Stimulated activated CD4-positive, alpha-beta T cell treated with anti-CD3 and anti-CD28 coated beads, Interleukin-2, amount 100 ng/mL, for 48 hours (primary cell): ENCODE measurements around the gene CWF19L1.
A peak's percentile ranks its signal among the peaks of the same experiment; 100 is the strongest.

Experiments used
- DNase-seq, 2 donors: peaks; one replicate each; pipeline ENCODE4 v3.0.0-alpha.2; 2020

The CWF19L1 gene

DNA sequence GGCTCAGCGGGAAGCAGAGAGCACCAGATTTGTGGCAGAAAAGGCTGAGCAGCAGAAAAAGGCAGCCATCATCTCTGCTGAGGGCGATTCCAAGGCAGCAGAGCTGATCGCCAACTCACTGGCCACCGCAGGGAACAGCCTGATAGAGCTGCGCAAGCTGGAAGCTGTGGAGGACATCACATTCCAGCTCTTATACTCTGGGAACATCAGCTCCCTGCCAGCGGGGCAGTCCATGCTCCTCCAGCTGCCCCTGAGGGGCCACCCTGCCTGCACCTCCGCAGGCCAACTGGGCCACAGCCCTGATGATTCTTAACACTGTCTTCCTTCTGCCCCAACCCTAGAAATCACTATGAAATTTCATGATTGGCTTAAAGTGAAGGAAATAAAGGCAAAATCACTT is 18.6 kb downstream of the CWF19L1 start:
- DNase-seq = no peak

DNA sequence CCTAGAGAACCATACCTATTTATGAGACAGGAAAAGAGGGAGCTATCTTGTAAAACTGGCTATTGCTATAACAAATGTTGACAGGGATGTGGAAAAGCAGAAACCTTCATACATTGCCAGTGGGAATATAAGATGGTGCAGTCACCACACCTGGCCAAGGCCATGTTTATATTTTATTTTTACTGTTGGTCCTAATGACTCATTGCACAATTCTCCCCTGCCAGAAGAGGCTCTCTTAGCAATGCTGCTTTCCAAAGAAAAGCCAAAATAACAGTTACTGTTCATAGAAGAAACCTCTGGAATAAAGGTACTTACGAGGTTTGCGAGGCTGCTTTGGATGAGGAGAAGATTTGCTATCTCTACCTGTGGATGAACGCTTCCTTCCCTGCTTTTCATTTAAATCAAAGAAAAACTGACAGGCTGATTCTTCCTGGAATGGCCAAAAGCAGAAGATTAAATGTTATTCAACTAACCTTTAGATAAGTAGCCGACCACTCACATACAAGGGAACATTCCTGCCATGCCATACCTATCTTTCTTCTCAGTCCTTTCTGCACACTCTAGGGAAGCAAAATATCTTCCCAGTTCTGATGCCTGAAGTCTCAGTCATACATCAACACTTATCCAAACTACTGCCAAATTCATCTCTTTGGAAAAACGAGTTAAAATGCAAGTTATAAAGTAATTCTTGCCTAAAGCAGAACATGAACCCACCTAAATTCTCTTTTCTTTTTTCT is 21.8 kb downstream of the CWF19L1 start:
- DNase-seq = no peak

DNA sequence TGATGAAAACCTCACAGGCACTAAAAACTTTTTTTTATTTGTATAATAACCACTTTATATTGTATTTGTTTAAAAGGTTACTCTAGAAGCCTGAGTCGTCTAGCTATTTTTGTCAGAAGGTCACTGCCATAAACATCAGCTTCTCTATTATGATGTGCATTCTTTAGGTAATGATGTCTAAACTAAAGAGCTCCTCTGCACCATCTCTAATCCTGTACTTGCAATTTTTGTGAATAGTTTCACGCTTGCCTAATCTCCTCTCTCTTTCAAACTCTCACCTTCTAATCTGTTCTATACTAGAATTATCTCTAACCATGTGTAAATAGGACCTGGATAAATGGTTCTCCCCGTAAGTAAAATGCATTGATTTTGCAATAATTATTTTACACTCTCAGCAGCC is 27.6 kb downstream of the CWF19L1 start:
- no peak for DNase-seq

DNA sequence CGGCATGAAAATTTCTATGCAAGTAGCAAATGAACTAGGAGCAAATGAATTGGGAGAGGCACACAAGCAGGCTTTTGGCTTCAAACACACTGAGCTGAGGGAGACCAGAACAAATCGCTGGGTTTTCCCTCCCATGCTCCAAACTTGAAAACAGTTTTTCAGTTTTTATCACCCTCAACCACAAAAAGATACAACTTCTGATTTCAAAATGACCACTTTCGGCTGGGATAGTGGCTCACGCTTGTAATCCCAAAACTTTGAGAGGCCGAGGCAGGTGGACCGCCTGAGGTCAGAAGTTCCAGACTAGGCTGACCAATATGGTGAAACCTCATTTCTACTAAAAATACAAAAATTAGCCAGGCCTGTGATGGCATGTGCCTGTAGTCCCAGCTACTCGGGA is 29.0 kb downstream of the CWF19L1 start:
- no peak for DNase-seq

DNA sequence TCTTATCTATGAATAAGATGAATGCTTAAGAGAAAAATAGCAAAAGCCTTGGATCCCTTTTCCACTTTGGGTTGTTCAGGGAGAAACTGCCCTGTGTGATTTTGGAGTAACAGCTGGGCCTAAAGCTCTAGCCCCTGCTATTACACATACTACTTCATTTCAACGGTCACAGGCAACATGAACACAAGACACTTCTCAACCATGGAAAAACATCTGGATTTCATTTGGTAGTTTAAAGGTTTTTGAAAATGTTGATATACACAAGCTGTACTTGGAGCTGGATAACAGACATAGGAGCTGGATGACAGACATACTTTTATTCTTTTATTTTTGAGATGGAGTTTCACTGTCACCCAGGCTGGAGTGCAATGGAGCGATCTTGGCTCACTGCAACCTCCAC is 35.3 kb downstream of the CWF19L1 start:
- DNase-seq = no peak

DNA sequence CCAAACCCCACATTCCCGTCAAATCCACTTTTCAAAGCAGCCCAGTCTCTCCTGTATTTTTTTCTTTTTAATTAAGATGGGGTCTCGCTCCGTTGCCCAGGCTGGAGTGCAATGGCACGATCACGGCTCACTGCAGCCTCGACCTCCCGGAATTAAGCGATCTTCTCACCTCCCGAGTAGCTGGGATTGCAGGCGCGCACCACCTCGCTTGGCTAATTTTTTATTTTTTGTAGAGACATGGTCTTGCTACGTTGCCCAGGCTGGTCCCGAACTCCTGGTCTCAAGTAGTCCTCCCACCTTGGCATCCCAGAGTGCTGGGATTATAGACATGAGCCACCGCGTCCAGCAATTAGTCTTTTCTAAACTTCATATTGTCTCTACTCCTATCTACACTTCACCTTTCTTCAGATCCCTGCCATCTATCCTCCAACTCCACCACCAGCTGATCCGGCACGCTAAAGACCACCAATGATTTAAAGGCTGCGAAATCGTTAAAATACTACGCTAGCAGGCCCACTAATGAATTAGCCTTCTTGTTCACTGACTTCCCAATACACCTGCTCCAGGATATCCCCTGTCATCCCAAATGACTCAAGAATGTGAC is 37.5 kb downstream of the CWF19L1 start:
- DNase-seq = no peak

DNA sequence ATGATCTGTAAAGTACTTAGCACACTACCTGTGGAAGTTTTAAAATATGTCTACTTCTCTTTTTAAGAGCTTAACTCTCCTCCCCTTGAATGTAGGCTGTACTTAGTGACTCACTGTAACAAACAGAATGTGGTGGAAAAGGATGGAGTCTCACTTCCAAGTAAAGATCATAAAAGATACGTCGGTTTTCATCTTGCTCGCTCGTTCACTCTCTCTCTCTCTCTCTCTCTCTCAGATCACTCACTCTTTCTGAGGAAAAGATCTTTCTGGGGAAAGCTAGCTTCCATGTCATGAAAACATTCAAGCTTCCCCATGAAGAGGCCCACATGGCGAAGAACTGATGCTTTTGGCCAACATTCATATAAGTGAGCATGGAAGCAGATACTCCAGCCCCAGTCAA is 43.6 kb downstream of the CWF19L1 start:
- no peak for DNase-seq

DNA sequence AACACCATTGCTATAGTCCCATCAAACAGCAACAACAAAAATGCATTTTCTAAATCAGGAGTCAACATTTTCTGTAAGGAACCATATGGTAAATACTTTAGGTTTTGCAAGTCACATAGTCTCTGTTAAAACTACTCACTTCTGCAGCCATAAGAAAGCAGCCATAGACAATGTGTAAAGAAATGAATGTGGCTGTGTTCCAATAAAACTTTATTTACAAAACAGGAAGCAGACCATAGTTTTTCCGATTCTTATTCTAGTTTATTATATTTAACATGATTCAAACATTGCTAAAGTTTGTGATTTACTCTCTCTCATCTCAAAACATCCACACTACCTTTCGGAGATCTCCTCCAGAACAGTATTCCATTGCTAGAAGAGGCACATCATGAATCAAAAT is 44.9 kb downstream of the CWF19L1 start:
- DNase-seq = no peak

DNA sequence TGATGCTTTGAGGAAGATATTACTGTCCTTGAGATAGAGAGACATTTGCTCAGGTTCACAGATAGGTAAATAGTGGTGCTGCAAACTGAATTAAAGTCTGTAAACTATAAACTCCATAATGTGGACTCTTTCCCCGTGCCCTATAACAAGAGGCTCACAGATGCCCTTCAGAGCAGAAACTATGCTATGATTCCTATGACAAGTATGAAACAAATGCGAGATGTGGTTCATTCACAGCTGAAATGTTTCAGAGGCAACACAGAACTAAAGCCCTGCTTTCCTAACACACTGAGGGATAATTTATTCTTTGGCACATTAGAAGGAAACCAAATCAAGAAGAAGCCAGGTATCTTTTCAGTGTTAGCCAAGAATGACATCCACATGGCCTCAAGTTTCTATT is 51.4 kb downstream of the CWF19L1 start:
- DNase-seq = no peak

DNA sequence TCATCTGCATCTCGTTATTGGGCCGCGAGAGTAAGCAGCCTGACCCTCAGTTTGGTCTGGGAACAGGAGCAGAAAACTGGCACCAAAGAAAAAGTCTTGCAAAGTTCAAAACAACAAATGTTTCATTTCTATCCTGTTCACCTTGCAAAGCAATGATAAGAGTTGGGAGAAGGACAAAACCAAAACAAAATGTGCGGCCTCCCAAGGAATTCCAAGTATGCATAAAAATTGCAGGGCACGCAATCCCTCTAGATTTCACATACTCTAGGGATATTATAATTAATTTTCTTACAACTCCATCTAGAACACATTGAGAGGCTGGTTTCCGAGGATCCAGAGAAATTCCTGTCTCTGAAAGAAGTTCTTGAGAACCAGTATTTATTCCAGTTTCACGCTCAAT is 58.1 kb downstream of the CWF19L1 start:
- DNase-seq = no peak

DNA sequence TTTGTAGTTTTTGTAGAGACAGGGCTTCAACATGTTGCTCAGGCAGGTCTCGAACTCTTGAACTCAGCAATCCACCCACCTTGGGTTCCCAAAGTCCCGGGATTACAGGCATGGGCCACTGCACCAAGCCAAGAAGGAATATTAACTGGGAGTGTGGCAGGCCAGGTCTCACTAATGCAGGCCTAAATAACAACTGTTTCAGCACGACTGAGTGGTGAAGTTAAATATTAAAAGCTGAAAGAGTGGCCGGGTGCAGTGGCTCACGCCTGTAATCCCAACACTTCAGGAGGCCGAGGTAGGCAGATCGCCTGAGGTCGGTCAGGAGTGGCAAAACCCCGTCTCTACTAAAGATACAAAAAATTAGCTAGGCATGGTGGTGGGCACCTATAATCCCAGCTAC is 59.2 kb downstream of the CWF19L1 start:
- DNase-seq = no peak

DNA sequence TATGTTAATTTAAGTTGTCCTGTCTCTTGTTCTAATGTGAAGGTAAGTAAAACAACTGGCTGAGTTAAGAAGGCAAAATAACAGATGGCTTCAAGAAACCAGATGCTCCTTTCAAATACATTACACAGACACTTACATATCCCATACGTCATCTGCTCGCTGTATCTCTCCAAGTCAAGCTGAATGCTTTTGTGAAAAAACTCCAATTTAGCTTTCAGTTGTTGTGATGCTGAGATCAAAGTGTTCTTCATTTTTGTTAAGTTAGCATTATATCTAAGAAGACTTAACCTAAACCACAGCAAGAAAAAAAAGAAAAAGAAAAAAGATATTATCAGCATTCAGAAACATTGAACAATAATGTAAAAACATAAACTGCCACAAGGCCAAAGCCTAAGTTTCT is 63.1 kb downstream of the CWF19L1 start:
- no peak for DNase-seq

DNA sequence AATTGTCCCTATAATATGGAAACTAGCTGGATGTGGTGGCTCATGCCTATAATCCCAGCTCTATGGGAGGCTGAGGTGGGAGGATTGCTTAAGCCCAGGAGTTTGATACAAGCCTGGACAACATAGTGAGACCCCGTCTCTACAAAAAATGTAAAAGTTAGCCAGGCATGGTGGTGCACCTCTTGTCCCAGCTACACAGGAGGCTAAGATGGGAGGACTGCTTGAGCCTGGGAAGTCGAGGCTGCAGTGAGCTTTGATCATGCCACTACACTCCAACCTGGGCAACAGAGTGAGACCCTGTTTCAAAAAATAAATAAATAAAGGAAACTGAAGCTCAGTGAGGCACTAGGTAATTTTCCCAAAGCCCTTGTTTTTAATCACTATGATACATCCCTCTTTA is 65.9 kb downstream of the CWF19L1 start:
- DNase-seq = no peak

DNA sequence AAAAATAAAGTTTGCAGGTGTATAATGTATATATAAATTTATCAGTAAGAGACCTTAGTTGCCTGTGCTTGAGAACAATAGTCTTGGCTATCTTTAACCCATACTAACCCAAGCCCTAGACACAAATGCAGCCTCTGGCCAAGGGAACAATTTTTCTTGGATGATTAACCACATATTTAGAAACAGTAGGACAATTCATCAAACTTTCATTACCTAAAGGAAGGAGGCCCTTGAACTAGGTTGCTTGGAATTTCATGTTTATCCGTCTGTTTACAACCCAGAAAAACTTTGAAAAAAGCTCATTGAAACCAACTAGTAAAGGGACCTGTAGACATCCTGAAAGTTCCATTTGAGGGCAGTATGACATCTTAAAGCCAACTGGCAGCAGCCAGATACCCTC is 72.7 kb downstream of the CWF19L1 start:
- DNase-seq = no peak

DNA sequence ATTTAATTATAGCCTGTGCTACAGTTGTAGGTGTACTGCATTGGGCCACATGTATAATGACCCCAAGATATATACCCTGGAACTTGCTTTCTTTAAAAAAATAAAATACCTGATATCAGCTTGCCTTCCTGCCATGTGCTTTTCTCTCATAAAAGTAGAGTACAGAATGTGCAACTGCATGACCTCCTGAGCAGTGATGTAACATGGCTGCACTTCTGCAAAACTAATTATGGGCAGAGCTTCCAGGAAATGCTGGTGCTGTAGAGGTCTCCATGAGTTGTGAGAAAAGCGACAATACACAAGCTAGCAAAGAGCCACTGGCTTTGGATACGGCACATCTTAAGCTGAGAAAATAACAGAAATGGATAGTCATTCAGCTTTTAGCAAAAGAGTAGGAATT is 75.1 kb downstream of the CWF19L1 start:
- no peak for DNase-seq

DNA sequence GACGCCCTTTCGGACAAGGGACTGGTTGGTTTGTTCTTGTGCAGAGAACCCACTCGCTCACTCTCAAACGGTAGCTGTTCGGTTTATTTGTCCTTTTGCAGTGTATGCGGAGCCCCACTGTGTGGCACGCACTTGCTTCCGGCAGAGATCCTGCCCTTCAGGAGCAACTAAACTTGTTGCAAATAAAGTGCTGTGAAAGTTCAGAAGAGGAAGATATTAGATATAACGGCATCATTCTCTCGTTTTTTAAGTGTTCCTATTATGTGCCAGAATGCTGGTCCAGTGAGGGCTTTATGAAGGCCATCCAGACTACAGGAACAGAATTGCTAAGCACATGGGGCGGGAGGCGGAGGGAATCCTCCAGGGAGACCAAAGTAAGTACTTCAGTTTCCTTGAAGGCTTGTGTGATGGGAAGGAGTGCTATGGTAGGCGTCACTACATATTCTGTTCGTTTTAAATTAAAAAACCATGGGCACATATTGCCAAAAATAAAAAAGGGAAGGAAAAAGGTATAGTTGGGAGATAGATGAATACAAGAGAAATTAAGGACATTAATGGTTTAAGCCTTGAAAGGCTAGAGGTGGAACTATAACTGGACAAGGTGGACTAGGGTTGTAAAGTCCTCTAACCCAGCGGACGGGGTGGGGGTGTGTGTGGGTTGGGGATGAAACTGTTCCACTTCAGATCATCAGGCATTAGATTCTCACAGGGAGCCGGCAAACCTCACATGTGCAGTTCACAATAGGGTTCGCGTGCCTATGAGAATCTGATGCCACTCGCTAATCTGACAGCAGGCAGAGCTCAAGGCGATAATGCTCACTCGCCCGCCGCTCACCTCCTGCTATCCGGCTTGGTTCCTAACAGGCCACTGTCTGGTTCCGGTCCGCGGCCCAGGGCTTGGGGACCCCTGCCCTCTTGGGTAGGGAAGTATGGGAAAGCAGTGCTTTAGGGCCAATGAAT is 80.9 kb downstream of the CWF19L1 start:
- no peak for DNase-seq

DNA sequence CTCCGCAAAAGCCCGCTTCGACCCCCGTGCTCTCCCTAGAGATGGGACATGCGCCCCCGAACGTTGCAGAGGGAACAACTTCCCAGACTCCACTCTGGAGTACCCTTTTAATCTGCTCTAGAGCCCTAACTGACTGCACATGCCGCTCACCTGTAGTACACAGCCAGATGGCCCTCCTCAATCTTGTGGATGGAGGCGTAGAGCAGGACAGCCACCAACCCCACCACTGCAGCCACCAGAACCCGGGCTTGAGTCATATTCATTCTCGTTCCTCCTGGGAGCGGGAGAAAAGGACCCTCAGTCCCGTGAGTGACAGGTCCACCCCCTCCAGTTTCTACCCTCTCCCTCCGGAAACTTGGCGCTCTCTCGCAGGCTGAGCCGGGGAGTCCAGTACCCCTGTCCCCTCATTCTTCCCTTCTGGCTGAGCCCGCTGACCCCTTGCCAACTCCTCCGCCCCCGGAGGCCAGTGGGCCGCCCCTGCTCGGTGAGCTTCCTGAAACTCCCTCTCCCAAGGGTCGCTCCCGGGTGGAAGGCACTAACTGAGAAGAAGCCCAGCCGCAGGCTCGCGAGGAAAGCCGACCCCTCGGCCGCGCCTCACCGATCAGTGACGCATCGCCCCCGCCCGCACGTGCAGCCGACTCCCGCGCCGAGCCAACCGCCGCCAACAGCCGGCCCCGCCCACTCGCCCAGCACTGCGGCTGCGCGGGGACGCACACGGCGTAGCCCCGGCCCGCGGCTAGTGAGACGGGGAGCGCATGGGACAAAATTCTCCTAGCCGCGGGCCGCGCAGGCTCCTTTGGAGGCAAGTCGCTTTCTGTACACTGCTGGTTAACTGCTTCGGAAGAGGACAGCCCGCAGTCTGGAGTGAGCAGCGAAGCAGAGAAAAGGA is 81.8 kb downstream of the CWF19L1 start, which contains the start of gene ERLIN1:
ERLIN1 (minus strand) TSS at position 666 of the 889 bp plus-strand sequence; CDS start at position 263, 403 bp downstream.
- peak; percentile 92 to 95 for DNase-seq

DNA sequence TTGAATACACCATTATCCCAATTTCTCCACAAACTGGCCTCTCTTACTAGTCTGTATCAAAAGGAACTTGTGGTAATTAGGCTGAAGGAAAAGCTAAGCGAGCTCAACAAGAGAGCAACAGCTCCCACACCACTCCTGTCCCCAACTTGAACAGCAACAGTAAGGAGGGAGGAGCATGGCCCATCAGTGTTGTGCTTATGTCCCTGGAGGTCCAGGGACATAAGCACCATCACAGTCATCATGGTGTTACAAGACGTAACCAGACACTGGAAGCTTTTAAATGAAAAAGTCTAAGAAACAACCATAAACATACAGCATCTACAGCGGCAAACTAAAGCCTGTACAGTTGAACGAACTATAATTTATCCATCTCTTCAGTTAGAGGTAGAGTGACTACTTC is 82.6 kb downstream of the CWF19L1 start:
- no peak for DNase-seq

DNA sequence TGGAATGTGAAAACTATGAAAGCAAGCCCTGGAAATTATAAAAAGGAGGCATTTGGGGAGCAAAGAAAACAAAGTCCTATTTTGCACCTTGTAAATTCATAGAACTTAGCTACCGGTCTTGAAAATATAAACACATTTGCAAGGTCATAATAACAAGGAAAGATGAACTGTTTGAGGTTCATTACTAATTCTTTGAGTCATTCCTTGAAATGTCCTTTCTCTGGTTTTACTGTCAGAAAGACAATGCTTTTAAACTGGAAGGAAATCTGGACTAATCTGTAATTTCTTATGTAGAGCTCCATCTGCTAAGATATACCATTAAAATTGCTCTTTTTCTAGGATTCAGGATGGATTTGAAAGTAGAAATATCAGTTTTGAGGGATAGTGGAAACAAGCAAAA is 83.0 kb downstream of the CWF19L1 start:
- DNase-seq = no peak

DNA sequence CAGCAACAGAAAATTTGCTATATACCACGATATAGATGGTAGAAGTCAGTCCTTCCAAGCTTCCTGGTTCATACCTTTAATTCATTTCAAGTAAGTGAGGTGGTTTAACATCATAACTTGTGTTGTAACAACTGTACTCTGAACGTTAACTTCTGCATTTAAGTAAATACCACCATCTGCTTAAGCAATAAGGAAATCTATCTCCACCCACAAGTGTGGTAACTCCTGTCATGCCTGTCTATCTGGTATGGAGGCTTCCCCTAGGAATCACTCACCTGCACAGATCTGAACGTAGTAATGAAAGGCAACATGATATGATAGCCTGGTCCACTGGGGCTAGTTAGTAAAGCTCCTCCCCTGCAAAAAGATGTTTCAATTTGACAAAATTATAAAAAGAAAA is 84.0 kb downstream of the CWF19L1 start:
- no peak for DNase-seq

DNA sequence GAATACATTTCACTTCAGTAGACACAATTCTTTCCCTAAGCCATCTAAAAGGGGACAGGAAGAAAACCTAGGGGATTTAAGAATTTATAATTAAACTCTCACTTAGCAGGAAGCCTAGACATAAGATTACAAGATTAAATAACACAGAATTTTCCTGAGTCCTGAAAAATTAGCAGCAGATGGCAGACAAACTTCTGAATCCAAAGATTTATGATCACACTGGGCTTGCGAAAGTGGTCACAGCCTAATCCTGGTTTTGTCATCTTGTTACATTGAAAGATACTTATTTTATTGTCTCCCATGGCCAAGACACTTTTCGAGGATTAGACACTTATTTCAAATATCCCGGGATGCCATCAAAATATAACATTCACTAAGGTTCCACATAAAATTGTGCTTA is 84.5 kb downstream of the CWF19L1 start:
- DNase-seq = no peak
